Limb (tissue), 2 donors: Measurements from ENCODE around the gene POLDIP2.

Experiments
- DNase-seq, 2 donors: peaks; one replicate each; pipeline ENCODE4 v3.0.0-alpha.2; 2016; ENCODE audit errors: extremely low spot score in 2 of 2

POLDIP2 gene

DNA sequence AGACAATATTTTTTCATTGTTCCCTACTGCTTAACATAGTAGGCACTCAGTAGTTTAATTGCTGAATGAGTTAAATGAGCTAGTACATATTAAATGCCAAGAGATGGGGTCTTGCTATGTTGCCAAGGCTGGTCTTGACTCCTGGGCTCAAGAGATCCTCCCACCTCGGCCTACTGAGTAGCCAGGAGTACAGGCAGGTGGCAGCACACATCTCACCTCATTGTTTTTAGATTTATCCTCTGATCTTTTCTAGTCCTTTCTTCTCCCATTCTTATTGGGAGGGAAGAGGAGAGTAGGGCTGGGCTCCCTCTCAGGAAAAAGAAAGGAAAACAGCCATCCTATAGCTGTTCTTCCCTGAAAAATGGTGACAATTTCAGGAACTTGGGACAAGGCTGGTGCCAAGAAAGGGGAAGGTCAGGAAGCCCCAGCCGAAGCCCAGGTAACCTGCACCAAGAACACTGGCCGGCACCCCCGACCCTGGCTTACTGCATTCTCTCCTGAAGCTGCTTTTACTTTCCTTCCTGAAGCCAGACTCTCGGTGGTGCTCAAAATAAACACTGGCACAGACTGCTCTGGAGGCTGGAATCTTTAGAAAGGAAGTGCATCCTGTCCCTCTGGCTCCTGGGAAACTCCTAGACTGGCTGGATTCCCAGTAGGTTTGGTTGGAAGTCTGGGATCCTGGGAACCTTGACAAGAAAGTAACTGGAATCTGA, 19.1 kb downstream of the POLDIP2 start:
- no peak for DNase-seq

DNA sequence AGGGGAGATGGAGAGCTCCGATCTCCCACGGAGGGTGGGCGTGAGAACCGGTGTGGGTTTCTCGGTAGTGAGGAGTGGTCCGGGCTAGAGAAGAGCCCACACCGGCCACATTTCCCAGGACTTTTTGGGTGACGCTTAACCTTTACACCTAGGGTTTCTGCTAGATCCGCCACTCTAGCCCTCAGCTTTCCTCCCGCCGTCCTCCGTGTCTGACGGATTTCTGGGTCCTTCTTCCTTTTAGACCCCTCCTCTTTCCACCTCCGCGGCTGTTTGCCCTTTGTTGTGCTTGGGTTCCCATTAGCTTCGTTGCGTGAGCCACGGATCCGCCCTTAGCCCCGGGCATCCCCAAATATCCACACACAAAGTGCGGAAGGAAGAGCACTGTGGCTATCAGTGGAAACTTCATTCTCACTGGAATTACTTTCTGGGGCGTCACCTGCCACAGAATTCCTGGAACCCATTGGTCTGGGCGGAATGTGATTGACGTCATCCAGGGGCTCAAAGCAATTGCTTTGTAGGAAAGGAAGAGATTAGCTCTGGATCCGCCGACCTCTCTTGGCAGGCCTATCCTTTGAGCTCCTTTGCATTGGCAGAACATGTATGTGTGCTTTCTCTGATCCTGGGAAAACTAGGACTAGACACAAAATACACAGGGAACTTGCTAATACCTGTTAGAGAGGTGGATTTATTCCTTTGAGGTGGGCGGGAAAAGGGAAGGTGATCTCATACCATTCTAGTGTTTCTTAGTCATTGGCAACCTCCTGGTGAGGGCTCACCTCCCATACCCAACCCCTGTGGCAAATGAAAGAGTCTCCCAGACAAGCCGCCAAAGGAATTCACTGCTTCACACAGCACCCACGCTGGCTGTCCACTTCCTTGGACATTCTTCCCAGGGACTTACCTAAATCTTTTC, 21.1 kb downstream of the POLDIP2 start:
- DNase-seq: peak; percentile 65 to 77

DNA sequence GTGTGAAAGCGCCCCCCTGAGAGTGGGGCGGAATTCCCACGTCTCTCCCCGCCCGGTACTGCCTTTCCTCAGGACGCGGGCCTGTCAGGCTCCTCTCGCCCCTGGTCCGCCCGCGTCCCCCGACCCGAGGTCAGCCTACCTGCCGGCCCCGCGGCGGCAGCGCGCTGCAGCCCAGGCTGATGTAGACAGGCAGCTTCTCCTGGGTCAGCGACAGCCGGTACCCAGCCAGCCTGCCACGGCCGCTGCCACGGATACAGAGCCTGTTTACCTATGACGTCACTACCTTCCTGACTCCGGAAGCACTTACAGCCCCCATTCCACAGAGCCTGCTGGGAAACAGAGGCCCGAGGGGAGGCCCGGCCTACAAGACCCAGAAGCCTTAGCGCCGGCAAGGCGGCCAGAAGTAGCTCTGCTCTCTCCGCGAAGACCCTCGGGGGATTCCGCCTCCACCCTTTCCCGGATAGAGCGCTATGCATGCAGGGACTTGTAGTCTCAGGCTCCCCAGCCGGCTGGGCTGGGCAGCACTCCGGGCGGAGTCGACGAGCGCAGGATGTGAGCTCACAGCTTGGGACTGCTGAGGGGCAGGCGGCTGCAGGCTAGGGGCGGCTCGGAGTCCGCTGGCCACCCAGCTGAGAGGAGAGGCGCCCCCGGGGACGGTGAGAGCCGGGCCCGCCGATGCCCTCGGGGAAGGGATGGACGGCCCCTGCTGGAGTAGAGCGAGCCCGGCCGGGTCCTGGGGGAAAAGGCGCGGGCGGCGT, 21.9 kb downstream of the POLDIP2 start, which contains the start of the genes IFT20 and TNFAIP1:
IFT20 (minus strand) TSS at position 272 of the 758 bp plus-strand sequence. CDS start 3,487 bp downstream, outside the sequence.
TNFAIP1 (plus strand) TSS at position 561 of the 758 bp plus-strand sequence. CDS start 3,761 bp downstream, outside the sequence.
- DNase-seq: peak; percentile 99 to 100

DNA sequence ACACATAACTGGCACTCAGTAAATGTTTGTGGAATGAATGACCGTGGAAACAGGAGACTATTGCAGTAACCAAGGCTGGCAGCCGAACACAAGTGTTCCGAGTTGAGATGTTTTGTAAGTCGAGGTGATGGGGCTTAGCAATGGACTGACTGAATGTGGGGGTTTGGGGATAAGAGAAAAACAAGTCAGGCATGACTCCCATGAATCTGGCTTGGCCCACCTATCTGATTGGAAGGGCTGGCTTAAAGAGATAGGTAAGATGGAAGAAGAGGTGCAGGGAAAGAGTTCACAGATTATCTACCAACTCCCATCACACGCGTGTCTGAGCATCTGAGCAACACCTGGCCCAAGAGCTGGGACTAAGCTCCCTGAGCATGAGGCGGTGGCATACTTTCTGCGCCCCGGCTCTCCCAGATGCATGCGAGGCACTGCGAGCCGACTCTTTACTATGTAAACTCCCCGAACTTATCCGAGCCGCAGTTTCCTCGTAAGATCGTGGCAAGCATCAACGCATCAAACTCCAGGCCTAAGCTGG, 22.6 kb downstream of the POLDIP2 start:
- no peak for DNase-seq

DNA sequence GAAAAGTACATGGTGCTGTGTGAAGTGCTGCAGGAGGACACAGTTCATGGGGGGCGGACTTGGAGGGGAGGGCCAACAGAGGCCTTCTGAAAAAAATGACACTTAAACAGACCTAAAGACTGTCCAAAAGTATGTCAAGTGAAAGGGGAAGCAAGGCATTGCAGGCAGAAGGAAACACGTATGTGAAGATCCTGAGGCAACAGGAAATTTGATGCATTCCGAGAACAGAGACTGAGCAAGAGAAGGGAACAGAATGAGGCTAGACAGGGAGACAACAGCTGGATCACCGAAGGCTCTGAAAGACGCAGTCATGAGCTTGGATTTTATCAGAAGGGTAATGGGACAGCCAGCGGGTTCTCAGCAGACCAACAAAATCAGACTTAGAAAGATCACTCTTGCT, 23.2 kb downstream of the POLDIP2 start:
- no peak for DNase-seq

DNA sequence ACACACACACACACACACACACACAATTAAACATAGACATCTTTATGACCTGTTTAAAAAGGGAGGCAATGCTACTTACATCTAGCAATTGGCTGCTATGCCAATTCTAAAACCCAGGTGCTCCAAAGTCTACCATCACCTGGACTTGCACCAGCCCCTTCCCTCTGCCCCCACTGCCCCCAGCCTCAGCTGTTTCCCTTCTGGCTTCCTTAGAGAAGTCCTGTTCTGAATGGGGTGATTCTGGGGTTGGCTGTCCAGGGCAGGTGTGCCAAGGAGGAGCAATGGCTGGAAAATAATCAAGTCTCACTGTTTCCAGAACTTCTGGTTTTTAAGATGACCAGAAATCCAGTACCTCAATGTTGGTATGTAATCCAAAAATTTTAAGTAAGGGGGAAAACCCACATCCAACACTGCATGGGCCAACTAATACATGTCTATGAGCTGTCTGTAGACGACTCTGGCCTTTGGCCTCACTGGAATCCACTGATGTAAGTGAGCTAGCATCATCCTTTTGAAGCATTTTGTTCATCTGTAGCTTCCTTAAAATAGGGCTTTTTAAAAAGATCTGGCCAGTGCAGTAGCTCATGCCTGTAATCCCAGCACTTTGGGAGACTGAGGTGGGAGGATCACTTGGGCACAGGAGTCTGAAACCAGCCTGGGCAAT, 24.1 kb downstream of the POLDIP2 start:
- DNase-seq: no peak

DNA sequence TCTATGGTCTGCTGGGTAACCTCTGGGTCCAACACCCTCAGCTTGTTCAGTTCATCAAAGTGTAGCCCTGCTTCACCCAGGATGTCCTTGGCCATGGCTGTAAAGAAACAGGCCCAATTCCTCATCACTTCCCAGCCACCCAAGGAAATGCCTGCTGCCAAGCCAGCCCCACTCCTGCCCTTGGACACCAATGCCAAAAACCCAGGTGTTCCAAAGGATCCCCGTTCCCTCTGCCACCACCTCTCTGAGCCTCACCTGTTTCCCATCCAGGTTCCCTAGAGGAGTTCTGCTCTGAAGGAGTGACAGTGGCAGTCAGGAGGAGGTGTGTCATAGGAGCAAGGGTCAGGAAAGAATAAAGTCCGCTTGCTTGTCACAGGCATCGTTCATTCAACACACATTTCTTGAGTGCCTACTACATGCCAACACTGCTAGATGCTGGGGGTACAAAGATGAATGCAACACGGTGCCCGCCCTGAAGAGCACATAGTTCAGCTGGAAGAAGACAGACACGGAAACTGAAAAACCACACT, 25.4 kb downstream of the POLDIP2 start:
- DNase-seq: no peak

DNA sequence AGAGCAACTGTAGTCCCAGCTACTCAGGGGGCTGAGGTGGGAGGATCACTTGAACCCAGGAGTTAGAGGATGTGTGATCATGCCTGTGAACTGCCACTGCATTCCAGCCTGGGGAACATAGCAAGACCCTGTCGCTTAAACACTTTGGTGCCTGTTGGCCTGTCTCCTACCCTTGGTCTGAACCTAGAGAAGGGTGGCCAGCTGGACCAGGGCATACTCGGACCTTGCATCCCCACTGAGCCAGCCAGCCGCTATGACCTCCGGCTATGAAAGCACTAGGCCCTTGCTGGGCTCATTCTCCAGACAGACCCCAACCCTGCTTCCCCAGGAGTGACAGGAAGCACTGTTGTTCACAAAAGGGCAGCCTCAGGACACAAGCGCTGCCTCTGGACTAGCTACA, 26.7 kb downstream of the POLDIP2 start:
- no peak for DNase-seq

DNA sequence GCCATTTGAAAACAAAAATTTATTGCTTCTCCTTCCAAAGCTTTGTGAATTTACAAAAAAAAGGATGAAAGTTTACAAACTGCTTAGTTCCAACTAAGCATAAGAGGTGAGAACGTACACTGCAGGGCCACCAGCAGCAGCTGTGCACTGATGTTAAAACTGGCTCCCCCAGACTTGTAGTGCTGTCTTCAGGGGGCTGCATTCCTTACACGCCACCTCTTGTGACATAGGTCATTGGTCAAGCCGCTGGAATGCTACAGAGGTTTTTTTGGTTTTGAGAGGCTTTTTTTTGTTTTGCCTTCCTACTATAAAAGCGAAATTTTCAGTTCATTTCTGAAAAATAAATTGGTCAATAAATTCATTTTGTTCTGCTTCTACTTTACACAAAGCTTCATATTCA, 29.0 kb downstream of the POLDIP2 start:
- no peak for DNase-seq

DNA sequence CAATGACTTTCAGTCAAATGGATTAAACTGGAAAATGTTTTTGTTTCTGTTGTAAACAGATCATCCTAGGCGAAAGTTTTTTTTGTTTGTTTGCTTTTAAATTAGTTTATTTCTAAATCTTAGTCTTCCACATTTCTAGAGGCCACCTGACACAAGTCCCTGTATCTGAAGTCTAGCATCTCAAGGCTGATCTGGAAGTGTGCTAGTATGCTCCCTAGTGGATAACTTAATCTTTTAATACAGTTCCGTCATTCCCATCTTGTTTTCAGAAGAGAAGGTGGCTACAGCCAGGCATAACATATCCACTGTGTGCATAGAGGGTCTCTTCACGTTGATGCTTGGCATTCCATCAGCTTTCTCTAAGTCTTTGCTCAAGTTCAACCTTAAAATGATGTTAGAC, 29.6 kb downstream of the POLDIP2 start:
- DNase-seq: no peak

DNA sequence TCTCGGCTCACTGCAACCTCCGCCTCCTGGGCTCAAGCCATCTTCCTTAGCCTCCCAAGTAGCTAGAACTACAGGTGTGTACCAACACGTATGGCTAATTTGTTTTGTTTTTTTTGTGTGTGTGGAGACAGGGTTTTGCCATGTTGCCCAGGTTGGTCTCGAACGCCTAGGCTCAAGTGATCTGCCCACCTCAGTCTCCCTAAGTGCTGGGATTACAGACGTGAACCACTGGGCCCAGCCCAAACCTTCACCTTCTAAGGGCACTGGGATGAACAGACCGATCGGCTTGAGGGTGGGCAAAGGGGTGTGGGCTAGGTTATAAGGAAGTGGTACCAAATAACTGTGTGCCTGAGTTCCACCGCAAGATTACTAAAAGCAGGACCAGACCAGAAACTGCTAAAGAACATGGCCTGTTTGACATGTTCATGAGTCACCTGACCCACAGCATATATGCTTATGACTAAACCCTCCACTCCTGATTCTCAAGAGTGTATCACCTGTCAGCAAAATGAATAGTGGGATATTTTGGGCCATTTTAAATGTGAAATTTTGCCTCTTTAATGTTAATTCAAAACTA, 30.2 kb downstream of the POLDIP2 start:
- peak in 1 of 2 donors; percentile 2 for DNase-seq

DNA sequence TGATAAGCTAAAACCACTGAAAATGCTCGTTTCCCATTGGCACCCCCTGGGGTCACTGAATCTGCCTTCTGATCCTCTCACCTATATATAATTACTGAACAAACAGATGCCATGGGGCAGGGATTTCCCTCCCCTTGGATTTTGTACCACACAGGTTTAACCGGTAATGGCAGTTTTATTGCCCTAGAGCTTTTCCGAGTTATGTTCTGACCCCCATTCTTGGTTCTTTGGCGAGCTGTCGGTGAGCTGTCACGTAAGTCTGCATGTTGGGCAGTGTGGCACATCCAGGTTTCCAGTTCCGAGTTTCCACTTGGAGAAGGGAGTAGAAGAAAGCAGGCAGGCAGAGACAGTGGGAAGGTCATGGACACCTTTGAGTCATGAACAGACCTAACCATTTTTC, 31.2 kb downstream of the POLDIP2 start:
- peak in 1 of 2 donors; percentile 6 for DNase-seq

DNA sequence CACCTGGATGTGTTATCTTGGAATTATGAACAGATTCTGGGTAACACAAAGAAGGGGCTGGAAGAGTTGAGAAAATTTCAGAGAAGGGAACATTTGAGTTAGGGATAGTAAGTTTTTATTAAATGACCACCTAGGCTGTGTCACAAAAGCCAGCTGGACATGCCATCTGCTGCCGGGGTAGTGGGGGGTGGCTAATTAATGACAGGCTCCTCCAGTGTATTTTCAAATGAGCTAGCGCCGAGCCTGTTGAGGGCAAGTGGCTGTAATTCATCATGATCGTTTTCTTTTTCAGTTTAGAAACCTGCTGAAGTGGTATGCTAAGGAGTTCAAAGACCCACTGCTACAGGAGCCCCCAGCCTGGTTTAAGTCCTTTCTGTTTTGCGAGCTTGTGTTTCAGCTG, 32.1 kb downstream of the POLDIP2 start:
- no peak for DNase-seq

DNA sequence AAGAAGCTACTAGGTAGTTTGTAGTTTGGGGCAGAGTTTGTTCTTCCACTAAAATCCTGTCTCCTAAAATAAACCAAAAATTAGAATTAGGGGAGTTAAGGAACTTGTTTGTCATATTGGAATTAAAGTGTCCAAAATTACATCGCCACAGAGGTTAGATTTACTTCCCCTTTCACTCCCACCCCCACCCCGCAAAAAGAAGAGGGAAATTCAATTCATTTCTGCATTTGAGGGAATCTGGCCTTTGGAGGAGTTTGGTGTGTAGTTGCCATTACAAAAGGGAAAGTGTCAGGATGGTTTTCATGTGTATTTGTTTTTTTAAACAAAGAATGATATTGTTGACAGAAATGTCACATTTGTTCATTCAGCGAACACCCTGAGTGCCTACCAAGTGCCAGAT, 32.5 kb downstream of the POLDIP2 start:
- DNase-seq: no peak

DNA sequence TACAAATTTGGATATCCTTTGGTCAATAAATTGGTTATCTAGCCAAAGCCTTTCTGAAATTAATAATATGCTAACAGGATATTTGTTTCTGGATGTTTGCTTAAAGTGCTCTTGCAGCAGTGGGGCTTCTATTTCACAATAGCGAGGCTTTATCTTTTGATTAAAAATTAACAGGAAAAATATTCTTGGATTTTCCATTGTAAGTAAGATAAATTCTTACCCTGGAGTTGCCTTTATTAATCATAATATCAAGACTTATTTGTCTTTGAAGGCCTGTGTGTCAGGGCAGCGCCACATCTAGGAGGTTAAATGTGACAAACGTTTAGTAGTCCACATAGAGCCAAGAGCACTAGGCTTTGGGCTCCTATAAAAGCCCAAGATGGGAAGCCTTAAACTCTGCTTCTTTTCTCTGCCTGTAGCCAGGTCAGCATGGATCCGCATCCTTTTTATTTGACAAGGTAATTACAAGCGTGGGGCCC, 33.0 kb downstream of the POLDIP2 start:
- DNase-seq: no peak

DNA sequence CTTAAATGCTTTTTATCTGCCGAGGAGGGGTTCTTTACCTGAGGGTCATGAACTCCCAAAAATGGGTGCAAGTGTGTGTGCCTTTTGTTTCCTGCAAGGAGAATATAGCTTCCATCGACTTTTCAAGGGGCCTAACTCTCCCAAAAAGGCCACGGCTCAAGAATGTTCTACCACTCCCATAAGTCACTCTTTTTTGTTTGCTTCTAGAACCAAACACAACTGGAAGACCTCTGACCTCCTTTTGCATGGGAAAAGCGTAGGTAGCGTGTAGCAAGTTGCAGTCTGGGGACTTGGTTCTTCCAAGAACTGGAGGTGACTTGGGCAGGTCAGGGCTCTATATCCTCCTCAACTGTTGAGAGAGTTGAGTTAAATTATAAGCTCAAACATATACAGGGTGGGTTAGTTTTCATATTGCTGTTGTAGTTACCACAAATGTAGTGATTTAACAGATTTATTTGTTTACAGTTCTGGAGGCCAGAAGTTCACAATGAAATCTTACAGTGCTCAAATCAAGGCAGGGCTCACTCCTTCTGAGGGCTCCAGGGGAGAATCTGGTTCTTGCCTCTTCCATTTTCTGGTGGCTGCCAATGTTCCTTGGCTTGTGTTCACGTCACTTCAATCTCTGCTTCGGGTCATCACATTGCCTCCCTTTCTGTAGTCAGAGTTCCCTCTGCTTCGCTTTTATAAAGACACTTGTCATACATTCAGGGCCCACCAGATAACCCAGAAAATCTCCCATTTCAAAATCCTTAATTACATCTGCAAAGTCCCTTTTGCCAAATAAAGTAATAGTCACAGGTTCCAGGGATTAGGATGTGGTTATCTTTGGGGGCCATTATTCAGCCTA, 36.9 kb downstream of the POLDIP2 start:
- no peak for DNase-seq

DNA sequence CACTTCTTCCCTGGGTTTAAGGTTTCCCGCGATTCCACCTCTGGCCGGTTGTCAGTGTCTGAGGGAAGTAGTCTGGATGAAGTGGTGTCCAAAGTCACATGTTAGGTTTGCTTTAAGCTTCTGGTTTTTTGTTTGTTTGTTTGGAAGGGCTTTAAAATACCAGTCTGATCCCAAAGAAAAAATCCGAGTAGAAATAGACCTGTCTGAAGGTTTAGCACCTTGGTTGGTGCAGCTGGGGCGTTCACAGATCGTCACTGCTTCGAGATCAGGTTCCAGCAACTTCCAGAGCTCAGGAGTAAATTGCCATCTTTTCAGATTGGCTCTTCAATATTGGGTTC, 37.8 kb downstream of the POLDIP2 start:
- DNase-seq: no peak

DNA sequence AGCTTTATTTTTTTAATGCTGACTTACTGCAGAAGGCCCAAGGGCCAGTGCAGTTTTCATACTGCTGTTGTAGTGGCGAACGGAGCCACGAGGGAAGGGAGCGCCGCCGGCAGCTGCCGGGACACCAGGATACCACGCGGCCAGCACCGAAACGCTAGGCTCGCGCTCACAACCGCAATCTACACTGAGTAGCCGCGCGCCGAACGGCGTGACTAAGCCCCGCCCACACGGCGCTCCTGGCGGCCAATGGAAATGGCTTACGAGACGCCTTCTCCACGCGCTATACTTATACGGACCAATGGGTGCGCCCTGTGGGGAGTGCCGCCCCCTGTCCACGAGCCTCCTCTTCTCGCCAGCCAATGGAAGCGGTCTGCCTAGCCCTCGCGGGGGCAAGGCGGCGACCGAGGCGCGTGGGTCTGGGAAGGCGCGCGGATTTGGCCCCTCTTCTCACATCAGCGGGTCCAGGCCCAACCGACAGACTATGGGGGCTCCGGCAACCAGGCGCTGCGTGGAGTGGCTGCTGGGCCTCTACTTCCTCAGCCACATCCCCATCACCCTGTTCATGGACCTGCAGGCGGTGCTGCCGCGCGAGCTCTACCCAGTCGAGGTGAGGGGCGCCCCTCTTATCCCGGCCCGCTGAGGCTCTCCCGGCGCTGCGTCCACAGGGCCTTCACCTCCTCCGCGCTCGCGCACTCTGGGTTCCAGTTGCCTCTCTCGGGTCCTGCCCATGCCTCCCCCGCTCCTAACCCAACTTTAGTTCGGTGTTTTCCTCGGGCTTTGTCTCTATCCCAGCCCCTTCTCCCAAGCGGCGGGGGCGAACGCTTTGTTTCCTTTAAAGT, 38.3 kb downstream of the POLDIP2 start, which contains the start of gene TMEM97:
TMEM97 (plus strand) TSS at position 442 of the 839 bp plus-strand sequence; CDS start at position 482, 40 bp downstream.
- peak; percentile 96 to 98 for DNase-seq
